Stimulated activated CD8-positive, alpha-beta memory T cell treated with anti-CD3 and anti-CD28 coated beads, Interleukin-15, amount 100 ng/mL, for 4 hours (primary cell): Measurements from ENCODE around the gene VAV2.
"Not testable (repeated sequence)": the region's sequence is repeated elsewhere in the genome, so short reads cannot be mapped to it uniquely, and the experiment has no call there.

Source experiments
- DNase-seq, 2 donors: peaks; one replicate each; pipeline ENCODE4 v3.0.0-alpha.2; 2020; ENCODE audit warnings: low read depth in 2 of 2

The VAV2 gene

GRCh38 chr9:133938086-133938485 is 54.0 kb downstream of the VAV2 start:
- no peak for DNase-seq

GRCh38 chr9:133937120-133937519 is 55.0 kb downstream of the VAV2 start:
- DNase-seq = no peak

GRCh38 chr9:133935328-133936005 is 56.7 kb downstream of the VAV2 start:
- DNase-seq = no peak

DNA sequence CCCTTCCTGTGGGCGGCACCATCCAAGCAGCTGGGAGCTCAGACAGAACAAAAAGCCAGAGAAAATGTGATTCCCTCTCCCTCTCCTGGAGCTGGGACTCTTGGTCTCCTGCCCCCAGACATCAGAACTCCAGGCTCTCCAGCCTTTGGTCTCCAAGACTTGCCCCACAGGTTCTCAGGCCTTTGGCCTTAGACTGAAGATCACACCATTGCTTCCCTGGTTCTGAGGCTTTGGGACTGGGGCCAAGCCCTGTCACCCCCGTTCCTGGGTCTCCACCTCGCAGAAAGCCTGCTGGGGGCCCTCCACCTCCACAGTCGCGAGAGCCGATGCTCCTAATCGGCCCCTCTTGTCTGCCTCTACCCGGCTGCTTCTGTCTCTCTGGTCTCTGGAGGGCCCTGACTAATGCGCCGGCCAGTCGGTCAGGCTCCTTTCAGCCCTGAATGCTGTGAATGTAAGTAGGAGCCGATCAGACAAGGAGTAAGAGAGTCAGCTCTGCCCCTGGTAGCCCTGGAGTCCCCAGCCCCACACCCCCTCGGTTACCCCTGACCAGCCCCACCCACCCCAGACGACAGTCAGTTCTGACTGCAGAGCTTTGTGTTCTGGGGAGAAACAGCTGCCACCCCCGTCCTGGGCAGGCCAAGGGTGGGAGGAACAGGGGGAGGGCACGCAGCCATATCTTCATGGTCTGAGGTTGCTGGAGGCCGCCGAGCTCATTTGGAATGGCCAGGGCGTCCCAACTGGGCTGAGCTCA is 57.5 kb downstream of the VAV2 start:
- no peak for DNase-seq

GRCh38 chr9:133933426-133934026 is 58.6 kb downstream of the VAV2 start:
- DNase-seq = no peak

DNA sequence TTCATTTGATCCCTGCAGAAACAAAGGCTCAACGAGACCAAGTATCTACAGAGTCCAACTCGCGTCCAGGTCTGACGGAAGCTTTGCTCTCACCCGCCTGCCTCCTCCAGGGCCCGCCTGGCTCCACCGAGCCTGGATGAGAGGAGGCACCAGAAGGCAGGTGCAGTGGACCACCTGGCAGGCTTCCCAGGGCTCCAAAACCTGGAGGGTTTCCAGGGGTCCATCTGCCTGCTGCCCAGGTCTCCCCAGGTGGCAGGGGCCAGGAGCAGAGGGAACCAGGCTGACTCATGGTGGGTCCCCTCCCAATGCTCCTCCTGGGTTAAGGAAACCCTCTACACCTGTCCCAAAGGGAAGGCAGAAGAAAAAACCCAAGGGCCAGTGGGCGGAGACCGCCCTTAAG is 59.5 kb downstream of the VAV2 start:
- DNase-seq = no peak

DNA sequence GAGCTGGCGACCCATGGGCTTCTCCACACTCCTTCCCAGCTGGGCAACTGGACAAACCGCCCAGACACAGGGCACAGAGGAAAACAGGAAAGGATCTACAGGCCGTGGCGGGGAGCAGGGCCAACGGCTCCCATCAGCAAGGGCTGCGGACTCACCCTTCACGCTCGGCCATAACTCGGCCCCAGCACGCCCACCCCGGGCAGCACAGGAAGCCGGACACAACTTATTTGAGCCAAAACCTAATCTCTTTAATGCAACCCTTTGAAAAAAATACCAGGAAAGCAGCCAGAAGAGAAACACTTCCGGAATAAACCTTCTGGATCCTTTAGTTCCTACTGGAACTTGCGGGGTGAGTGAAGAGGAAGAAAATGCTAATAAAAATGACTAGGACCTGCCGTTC is 59.9 kb downstream of the VAV2 start:
- DNase-seq = no peak

GRCh38 chr9:133930682-133931485 is 61.2 kb downstream of the VAV2 start:
- DNase-seq = no peak

DNA sequence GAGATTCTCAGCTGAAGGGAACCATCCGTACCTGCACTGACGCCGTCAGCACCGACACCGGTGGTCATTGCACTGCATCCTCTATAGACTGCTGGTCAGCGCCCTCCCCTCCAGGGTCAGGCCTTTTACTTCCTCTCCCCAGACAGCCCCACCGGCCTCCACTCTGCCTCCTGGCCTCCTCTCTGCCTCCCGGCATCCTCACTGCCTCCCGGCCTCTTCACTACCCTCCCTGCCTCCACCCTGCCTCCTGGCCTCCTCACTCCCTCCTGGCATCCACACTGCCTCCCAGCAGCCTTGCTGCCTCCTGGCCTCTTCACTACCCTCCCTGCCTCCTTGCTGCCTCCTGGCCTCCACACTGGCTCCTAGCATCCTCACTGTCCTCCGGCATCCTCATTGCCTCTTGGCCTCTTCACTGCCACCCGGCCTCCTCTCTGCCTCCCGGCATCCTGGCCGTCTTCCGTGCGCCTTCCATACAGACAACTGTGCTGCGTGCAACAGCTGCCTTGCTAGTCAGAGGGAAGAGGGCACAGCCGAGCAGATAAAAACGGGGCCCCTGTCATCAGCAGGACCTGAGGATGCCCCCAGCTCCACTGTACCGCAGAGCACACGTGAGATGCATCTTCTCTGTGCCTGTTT is 62.0 kb downstream of the VAV2 start:
- no peak for DNase-seq

- no peak for DNase-seq
These were observed 62.5 kb downstream of the VAV2 start for GRCh38 chr9:133929599-133929998.

GRCh38 chr9:133928248-133928764 is 63.8 kb downstream of the VAV2 start:
- DNase-seq = no peak

DNA sequence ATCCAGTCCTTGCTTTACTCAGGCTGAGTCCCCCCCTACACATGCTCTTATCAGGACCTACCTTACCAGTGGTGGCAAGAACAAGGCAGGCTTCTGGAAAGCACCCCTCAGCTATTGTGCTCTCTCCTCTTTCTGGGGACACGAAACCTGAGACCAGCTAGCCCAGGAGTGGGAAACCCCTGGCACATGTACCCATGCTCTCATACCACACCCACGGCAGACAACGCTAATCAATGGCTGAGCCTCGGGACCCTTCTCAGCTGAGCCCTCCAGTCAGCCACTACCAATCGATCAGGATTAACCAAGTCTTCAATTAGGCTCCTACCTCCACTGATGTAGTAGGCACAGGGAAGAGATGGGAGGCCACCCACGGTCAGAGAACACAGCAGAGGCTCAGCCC is 65.1 kb downstream of the VAV2 start:
- DNase-seq = no peak

DNA sequence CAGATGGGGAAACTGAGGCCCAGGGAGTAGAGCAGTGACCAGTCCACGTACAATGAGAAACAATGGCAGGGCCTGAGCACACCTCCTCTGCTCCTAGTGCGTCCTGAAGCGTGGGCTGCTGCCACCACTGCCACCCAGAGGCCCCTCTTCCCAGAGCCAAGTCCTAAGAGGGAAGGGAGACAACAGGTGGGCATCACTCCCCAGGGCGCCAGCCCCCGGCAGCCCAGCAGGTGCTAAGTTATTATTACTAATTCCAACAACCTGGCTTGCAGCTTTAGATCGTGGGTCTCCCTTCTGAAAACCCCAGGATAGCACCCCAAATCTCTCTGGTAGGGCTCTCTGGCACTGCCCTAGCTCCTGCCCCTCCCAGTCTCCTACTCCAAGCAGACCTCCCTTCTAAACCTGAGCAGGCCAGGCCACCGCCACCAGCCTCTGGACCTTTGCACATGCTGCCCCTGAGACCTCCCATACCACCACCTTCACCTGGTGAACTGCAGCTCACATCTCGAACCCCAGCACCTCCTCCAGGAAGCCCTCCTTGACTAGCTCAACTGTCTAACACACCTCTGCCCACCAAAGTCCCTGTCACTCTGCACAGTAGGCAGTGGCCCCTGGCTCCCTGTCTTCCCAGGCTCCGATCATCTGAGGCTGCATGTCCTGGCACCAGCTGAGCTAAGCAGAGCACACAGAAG is 65.8 kb downstream of the VAV2 start:
- DNase-seq = no peak

DNA sequence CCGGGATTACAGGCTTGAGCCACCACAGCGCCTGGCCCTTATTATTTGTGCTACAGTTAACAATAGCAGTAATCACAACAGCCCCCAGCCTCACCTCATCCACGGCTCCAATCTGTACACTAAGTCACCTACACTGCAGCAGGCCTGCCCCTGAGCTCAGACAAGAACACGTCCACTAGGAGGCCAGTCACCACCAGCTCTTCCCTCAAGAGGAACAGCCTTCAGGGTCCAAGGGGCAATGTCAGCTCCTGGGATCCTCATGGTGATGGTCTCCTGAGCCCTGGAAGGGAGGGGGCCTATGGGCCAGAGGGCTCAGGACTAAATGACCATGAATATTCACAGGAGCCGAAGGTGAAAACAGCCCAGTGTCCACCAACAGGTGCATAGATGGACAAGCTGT is 67.7 kb downstream of the VAV2 start:
- no peak for DNase-seq

- DNase-seq = not testable (repeated sequence)
These were observed 68.5 kb downstream of the VAV2 start for GRCh38 chr9:133923608-133924007.

GRCh38 chr9:133921866-133922265 is 70.3 kb downstream of the VAV2 start:
- DNase-seq = no peak

- DNase-seq = no peak
These were observed 71.7 kb downstream of the VAV2 start for GRCh38 chr9:133920471-133920870.

DNA sequence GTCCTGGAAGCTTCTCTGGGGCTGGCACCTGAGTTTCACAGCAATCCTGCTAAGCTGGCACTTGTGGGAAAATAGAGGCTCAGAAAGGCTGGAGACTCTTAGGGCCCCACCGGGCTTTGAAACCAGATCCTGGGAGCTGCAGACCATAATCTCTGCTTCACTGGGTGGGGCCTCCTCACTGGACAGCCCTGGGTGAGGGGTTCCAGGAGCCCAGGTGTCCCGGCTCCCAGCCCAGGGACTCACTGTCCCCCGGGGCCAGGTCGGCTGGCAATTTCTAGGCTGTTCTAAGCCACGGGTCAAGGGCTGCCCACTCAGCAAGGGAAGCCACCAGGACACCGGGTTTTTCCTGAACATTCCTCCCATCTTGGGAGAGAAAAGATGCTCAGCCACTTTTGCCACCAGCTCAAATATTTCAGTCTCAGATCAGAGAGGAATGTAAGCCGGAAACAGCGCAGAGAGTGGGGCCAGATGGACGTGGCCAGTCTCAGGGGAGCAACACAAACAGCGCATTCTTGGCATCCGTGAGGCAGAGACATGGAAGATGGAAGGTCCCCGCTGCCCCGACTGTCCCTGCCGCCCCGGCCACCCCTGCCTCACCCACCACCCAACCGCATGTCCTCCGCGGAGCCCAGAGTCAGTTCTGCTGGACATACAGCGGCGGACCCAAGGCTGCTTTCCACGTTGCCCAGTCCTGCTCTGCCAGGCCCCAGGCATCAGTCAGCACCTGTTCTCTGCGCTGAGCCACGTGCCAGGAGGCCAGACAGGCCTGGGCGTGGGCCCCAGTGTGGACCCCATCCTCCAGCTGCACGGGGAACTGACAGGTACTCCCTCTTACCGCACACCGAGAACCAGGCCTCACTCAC is 72.6 kb downstream of the VAV2 start:
- no peak for DNase-seq

DNA sequence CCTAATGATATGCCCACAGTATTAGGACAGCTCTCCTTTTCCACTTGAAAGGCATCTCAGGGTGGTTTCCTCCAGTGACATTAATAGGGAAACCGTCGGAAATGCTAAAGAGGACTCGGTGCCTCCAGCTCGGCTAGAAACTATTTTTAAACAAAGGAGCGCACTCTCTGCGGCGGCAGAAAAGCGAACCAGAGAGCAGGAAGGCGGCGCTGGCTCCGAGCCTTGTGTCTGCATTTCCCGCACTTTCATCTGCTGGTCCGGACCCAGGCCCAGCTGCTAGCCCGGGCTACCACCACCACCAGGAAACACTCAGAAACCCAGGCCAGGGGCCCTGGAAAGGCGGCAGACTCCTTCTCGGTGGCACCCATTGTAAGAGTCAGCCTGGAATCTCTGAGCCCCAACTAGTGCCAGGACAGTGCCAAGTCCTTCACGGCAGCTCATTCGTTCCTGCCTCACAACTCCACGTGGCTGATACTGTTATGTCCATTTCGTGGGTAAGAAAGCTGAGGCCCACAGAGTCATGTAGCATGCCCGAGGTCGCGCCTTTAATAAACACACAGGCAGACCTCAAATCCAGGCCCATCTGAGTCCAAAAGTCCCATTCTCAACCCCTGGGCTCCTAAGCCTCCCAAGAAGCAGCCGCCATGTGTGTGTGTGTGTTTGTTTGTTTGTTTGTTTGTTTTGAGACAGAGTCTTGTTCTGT is 73.9 kb downstream of the VAV2 start:
- DNase-seq = no peak
